ENCODE data around the gene LTBP1. TPM values are rescaled to one million over a fixed set of nuclear protein-coding genes. Genes with fewer than 3 reads are reported as not detected.

LTBP1 gene
- total RNA-seq, 3 donors from 2014 or later: 14.3 to 38.4 (median 33.6) TPM

DNA sequence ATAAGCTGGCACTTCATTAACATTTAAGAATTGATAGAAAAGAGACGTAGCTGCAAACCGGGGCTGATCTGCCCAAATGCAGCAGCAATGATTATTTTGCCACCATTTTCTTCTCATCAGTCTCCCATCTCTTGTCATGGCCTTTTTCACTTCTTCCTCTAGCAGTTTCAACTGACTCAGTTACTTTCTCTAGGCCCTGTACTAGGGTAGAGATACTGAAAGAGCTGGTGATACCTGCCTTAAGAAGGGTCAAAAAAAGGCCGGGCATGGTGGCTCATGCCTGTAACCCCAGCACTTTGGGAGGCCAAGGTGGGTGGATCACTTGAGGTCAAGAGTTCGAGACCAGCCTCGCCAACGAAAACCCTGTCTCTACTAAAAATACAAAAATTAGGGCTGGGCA, 127.4 kb downstream of the LTBP1 start:
- intact Hi-C loops (cut with DNase I, micrococcal nuclease): no loop called here
- Histone ChIP-seq H3K9me3 (no peaks in the 10 kb centered on the region), H3K4me1 (ENCODE audit: low read depth) (no peaks in the 10 kb centered on the region), H3K36me3 (ENCODE audit: low read depth) (no peaks in the 10 kb centered on the region), H3K4me3 (no peak overlapping the region)
- DNase-seq (no peak), ATAC-seq (no peak)
- TF ChIP-seq, protein P1, sequence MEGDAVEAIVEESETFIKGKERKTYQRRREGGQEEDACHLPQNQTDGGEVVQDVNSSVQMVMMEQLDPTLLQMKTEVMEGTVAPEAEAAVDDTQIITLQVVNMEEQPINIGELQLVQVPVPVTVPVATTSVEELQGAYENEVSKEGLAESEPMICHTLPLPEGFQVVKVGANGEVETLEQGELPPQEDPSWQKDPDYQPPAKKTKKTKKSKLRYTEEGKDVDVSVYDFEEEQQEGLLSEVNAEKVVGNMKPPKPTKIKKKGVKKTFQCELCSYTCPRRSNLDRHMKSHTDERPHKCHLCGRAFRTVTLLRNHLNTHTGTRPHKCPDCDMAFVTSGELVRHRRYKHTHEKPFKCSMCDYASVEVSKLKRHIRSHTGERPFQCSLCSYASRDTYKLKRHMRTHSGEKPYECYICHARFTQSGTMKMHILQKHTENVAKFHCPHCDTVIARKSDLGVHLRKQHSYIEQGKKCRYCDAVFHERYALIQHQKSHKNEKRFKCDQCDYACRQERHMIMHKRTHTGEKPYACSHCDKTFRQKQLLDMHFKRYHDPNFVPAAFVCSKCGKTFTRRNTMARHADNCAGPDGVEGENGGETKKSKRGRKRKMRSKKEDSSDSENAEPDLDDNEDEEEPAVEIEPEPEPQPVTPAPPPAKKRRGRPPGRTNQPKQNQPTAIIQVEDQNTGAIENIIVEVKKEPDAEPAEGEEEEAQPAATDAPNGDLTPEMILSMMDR (IDR thresholded peaks at IDR 0.05): no peak

DNA sequence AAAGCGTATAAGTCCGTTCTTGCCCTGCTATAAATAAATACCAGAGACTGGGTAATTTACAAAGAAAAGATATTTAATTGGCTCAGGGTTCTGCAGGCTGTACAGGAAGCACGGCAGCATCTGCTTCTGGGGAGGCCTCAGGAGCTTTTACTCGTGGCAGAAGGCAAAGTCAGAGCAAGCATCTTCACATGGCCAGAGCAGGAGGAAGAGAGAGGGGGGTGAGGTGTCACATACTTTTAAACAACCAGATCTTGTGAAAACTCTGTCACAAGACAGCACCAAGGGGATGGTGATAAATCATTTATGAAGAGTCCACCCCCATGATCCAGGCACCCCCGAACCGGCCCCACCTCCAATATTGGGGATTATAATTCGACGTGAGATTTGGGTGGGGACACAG, 130.6 kb downstream of the LTBP1 start:
- Histone ChIP-seq H3K4me3 (no peak overlapping the region), H3K4me1 (ENCODE audit: low read depth) (no peaks in the 10 kb centered on the region), H3K36me3 (ENCODE audit: low read depth) (no peaks in the 10 kb centered on the region), H3K9me3 (no peaks in the 10 kb centered on the region)
- TF ChIP-seq, protein P1 (IDR thresholded peaks at IDR 0.05): no peak
- intact Hi-C loops (cut with DNase I, micrococcal nuclease): no loop called here
- ATAC-seq (no peak), DNase-seq (no peak)

DNA sequence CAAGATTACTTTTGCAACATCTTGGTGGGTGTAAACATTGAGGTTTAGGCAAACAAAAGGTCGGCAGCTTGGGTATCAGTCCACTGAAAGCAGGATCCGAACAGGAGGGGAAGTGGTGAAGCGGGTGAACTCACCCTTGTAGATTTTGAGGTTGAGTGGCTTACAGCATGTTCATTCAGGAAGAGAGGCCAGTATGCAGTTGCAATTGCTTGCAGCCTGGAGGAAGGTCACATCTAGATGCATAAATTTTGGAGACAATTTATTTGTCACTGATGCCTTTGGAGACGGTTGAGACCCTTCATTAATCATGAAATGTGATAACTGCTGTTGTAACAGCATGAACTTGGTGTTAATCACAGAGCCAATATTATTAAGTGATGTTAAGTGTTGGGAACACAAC, 131.1 kb downstream of the LTBP1 start:
- ATAC-seq (no peak), DNase-seq (no peak)
- no peaks in the 10 kb centered on the region for H3K9me3 ChIP-seq

DNA sequence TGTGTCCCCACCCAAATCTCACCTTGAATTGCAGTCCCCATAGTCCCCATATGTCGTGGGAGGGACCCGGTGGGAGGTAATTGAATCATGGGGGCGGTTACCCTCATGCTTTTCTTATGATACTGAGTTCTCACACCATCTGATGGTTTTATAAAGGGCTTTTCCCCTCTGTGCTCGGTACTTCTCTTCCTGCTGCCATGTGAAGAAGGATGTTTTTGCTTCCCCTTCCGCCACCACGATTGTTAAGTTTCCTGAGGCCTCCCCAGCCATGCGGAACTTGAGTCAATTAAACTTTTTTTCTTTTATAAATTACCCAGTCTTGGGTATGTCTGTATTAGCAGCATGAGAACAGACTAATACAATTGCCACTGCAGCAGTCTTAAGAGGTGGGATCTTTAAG, 134.9 kb downstream of the LTBP1 start:
- TF ChIP-seq, protein P1 (IDR thresholded peaks at IDR 0.05): no peak
- ATAC-seq (no peak), DNase-seq (no peak)
- Histone ChIP-seq H3K9me3 (no peaks in the 10 kb centered on the region), H3K36me3 (ENCODE audit: low read depth) (no peaks in the 10 kb centered on the region), H3K4me1 (ENCODE audit: low read depth) (peaks cover 7% of the 10 kb centered on the region), H3K4me3 (no peak overlapping the region)
- intact Hi-C loops (cut with DNase I, micrococcal nuclease): no loop called here

More for the DNA sequence above, 131.1 kb downstream of the LTBP1 start:
- Histone ChIP-seq H3K4me3 (no peak overlapping the region), H3K36me3 (ENCODE audit: low read depth) (no peaks in the 10 kb centered on the region), H3K4me1 (ENCODE audit: low read depth) (no peaks in the 10 kb centered on the region)
- TF ChIP-seq, protein P1 (IDR thresholded peaks at IDR 0.05): no peak
- intact Hi-C loops (cut with DNase I, micrococcal nuclease): no loop called here

DNA sequence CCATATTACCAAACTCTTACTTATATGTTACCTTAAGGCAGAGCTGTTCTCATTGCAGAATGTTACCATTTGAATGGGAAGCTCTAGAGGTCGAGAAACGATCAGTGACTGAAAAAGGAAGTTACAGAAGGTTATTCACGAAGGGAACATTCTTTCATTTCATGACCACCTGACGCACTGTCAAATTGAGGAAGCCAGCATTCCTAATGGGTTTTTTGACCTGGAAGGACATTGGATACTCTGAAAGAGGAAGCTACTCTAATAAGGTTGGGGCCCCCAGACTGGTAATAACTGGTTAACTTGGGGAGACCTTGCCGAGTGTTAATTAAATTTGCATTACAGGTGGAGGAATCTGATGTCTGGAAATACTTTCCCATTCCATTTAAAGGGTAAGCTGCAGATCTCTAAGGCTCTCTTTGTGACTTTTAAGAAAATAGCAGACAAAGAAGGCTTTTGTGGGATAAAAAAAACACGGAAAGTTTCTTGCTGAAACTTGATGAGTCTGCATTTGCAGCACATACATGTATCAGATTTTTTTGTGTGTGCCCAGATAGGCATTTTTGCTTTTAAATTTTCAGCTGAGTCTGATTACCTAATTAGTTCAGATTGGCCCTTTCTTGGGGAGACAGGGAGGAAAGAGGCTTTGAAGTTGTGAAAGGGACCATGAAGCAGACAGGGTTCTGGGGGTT, 137.1 kb downstream of the LTBP1 start:
- TF ChIP-seq, protein P1 (IDR thresholded peaks at IDR 0.05): no peak
- DNase-seq (no peak), ATAC-seq (no peak)
- H3K4me3 ChIP-seq: no peak overlapping the region
- H3K36me3 ChIP-seq (ENCODE audit: low read depth): no peaks in the 10 kb centered on the region
- no peaks in the 10 kb centered on the region for H3K9me3 ChIP-seq
- H3K4me1 ChIP-seq (ENCODE audit: low read depth): peaks cover 7% of the 10 kb centered on the region
- intact Hi-C loops (cut with DNase I, micrococcal nuclease): no loop called here

DNA sequence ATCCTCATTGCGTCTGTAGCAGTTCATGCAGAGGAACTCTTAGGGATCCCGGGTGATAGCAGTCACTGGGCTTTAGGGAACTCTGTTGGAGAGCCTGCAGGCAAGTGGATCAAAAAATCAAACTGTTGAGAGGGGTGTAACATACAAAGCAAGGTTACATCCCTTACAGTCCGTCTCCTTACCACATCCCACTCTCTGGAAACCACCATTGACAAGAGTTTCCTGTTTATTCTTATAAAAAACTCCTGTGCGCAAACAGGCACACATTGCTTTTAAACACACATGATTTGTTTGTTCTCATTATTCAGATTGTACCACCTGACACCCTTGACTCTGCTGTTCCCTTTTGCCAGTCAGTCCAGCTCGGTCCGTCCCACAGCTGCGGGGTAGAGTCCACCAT, 137.7 kb downstream of the LTBP1 start:
- no peak for DNase-seq
- TF ChIP-seq, protein P1 (IDR thresholded peaks at IDR 0.05): no peak

More for the DNA sequence above, 137.7 kb downstream of the LTBP1 start:
- H3K4me1 ChIP-seq (ENCODE audit: low read depth): peaks cover 7% of the 10 kb centered on the region
- H3K36me3 ChIP-seq (ENCODE audit: low read depth): no peaks in the 10 kb centered on the region
- no peak for ATAC-seq
- no peak overlapping the region for H3K4me3 ChIP-seq
- intact Hi-C loops (cut with DNase I, micrococcal nuclease): no loop called here
- no peaks in the 10 kb centered on the region for H3K9me3 ChIP-seq

Data from mucosa of descending colon (tissue), 3 donors.